Measurements from ENCODE around the gene LHFPL2.

DNA sequence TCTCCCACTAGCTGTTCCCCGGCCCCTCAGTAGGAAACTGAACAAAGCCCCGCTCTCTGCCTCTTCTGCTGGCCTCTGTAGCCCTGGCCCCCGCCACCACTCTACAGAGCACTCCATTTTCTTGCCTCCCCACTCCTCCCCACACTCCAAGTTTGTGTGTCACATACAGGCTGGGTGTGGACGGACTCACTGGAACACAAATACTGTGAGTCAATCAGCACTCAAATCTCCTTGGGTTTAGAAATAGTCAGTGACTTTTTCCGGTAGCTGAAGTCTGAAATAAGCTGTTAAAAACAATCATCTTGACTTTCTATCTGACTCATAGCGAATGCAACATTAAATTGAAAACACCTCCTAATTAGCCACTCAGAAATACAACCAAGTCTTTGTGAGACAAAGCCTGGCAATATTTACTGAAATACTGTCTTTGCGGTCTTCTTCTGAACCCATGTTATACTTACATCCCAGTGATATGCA is 122.5 kb downstream of the LHFPL2 start:
- TF ChIP-seq YY1 (IDR thresholded peaks at IDR 0.05; ENCODE audit: insufficient read depth, insufficient read length), result no peak
- no peak for TF ChIP-seq SUZ12 (IDR thresholded peaks at IDR 0.05; ENCODE audit: extremely low read depth, insufficient read depth, insufficient read length)
- TF ChIP-seq ZNF274 (IDR thresholded peaks at IDR 0.05; ENCODE audit: low read depth, low read length), result no peak
